CD4-positive, alpha-beta T cell treated with Interleukin-12 subunit alpha and Interleukin-12 subunit beta, for 1 hour (primary cell): ENCODE results near the gene MRPL27.
A peak's percentile ranks its signal among the peaks of the same experiment; 100 is the strongest.
"Not testable (repeated sequence)": the region's sequence is repeated elsewhere in the genome, so short reads cannot be mapped to it uniquely, and the experiment has no call there.

Experiments used
- DNase-seq: peaks from one replicate; pipeline ENCODE4 v3.0.0-alpha.2; 2020

Gene MRPL27

GRCh38 chr17:50372758-50373556 is at the start of gene MRPL27, which contains the start of gene EME1:
Gene MRPL27, minus strand, starts transcription at chr17:50373184. Its CDS starts 14 bp downstream, at chr17:50373170.
Gene EME1, plus strand, starts transcription at chr17:50373229. Its CDS starts 1,980 bp downstream, at chr17:50375209.
- peak; percentile 89 for DNase-seq

GRCh38 chr17:50422738-50423137 is 49.8 kb upstream of the MRPL27 start:
- no peak for DNase-seq

GRCh38 chr17:50421308-50422051 is 48.5 kb upstream of the MRPL27 start:
- peak; percentile 6 for DNase-seq

- no peak for DNase-seq
Measured at GRCh38 chr17:50420419-50421112, 47.6 kb upstream of the MRPL27 start.

GRCh38 chr17:50419577-50419976 is 46.6 kb upstream of the MRPL27 start:
- not testable (repeated sequence) for DNase-seq

- DNase-seq, result no peak
Measured at GRCh38 chr17:50414808-50415207, 41.8 kb upstream of the MRPL27 start.

GRCh38 chr17:50412188-50412732 is 39.3 kb upstream of the MRPL27 start:
- no peak for DNase-seq

GRCh38 chr17:50407921-50408320 is 34.9 kb upstream of the MRPL27 start:
- no peak for DNase-seq

- no peak for DNase-seq
Measured at GRCh38 chr17:50406578-50406977, 33.6 kb upstream of the MRPL27 start.

GRCh38 chr17:50405351-50405750 is 32.4 kb upstream of the MRPL27 start:
- not testable (repeated sequence) for DNase-seq

GRCh38 chr17:50399591-50399990 is 26.6 kb upstream of the MRPL27 start:
- DNase-seq, result not testable (repeated sequence)

GRCh38 chr17:50398672-50399071 is 25.7 kb upstream of the MRPL27 start:
- DNase-seq, result not testable (repeated sequence)

GRCh38 chr17:50397919-50398285 is 24.9 kb upstream of the MRPL27 start:
- DNase-seq, result no peak

GRCh38 chr17:50397111-50397918 is 24.3 kb upstream of the MRPL27 start, which contains the start of gene LRRC59:
Gene LRRC59, minus strand, starts transcription at chr17:50397523. Its CDS starts 206 bp downstream, at chr17:50397317.
- DNase-seq, result peak; percentile 94

GRCh38 chr17:50396261-50397110 is 23.5 kb upstream of the MRPL27 start:
- peak; percentile 23 for DNase-seq

GRCh38 chr17:50394711-50395110 is 21.7 kb upstream of the MRPL27 start:
- DNase-seq, result no peak

GRCh38 chr17:50393700-50394099 is 20.7 kb upstream of the MRPL27 start:
- no peak for DNase-seq

GRCh38 chr17:50392621-50393020 is 19.6 kb upstream of the MRPL27 start:
- DNase-seq, result no peak

- no peak for DNase-seq
Measured at GRCh38 chr17:50389534-50389933, 16.6 kb upstream of the MRPL27 start.

GRCh38 chr17:50388728-50389127 is 15.7 kb upstream of the MRPL27 start:
- DNase-seq, result no peak

GRCh38 chr17:50386510-50386909 is 13.5 kb upstream of the MRPL27 start:
- no peak for DNase-seq
